ENCODE data around the gene CDHR2. TPM values are rescaled to one million over a fixed set of nuclear protein-coding genes. Genes with fewer than 3 reads are reported as not detected.

Gene CDHR2
- total RNA-seq, 1 donor from 2014 or later, result 1.1 TPM

DNA sequence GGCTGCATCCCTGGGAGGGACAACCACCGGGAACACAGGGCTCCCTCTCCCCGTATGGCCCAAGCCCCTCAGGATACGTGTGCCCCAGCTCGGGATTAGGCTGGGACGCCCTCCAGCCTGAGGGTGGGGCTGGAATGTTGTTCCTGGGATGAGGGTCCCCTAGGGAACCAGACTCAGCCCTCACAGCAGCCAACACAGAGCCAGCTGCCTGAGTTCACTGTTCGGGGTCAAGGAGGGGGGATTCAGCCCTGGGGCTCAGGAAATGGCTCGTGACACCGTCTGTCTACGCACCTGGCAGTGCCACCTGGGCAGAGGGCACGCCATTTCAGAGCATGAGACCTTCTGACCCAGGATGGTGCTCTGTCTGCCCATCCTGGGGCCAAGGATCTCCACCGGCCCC is 20.8 kb upstream of the CDHR2 start:
- intact Hi-C loops (cut with micrococcal nuclease), result no loop called here

GRCh38 chr5:176528761-176529115 is 20.4 kb upstream of the CDHR2 start:
- intact Hi-C loops (cut with micrococcal nuclease), result no loop called here

GRCh38 chr5:176529116-176529740 is 19.9 kb upstream of the CDHR2 start:
- intact Hi-C loops (cut with micrococcal nuclease), result no loop called here

DNA sequence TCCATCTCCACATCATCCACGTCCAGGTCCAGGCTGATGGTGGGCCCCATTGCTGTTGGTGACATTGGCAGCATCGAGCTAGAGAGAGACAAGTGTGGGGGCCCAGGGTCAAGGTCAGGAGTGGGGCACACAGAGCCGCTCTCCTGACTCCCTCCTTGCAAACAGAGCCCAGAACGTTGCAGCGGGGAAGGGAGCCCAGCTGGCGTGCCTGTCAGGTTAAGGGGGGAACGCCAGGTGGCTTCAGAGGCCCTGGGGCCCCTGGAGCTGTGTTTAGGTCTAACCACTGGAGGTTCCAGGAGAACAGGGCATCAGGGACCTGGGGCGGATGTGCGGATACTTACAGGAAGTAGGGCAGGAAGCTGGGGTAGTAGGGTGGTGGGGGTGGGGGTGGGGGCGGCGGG is 19.4 kb upstream of the CDHR2 start:
- intact Hi-C loops (cut with micrococcal nuclease), result loop anchor here (10.0 kb wide), 2 partner anchors 875 to 1015 kb away; partner anchors contain the start of gene HRH2

DNA sequence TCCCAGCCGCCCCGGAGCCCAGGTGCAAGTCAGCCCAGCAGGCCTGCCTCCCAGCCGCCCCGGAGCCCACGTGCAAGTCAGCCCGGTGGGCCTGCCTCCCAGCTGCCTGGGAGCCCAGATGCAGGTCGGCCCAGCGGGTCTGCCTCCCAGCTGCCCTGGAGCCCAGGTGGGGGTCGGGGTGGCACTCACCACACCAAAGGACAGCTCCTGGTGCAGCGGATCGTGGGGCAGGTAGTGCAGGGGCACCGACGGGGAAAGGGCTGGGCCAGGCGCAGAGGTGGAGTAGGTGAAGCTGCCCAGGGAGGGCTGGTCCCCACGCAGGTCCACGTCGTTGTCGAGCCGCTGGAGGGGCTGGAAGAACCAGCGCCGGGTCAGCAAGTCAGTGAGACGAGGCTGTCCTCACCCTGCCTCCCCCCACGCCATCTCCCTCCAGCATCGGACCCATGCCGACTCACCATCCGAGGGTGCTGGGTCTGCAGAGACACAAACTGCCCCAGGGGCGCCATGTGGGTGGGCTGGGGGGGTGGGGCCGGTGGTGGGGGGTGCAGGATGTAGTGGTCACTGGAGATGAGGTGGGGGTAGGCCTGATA is 18.7 kb upstream of the CDHR2 start:
- intact Hi-C loops (cut with micrococcal nuclease), result loop anchor here (10.0 kb wide), 2 partner anchors 876 to 1016 kb away; partner anchors contain the start of gene HRH2

- intact Hi-C loops (cut with micrococcal nuclease), result loop anchor here (10.0 kb wide), 2 partner anchors 876 to 1016 kb away; partner anchors contain the start of gene HRH2
Measured at GRCh38 chr5:176530983-176531901, 17.9 kb upstream of the CDHR2 start.

- intact Hi-C loops (cut with micrococcal nuclease), result loop anchor here (10.0 kb wide), 2 partner anchors 877 to 1017 kb away; partner anchors contain the start of gene HRH2
Measured at GRCh38 chr5:176531902-176532493, 17.1 kb upstream of the CDHR2 start.

DNA sequence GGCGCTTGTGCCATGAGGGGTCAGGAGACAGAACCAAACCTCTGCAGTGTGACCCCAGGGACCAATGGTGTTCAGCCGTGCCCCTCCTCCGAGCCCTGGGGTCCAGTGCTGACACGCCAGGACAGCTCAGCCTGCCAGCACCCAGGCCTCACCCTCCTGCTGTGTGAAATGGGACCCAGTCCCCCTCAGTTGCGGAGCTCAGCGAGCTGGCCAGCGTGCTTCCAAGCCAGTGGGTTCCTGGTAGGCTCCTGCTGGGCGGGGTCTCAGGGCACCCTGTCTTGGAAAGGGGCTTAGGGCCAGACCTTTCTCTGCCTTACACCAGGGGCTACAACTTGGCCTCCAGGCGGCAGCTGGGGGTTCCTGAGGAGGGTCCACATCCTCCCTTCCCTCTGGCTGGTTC is 16.3 kb upstream of the CDHR2 start:
- intact Hi-C loops (cut with micrococcal nuclease), result loop anchor here (10.0 kb wide), 2 partner anchors 878 to 1018 kb away; partner anchors contain the start of gene HRH2

GRCh38 chr5:176533390-176533789 is 15.8 kb upstream of the CDHR2 start:
- intact Hi-C loops (cut with micrococcal nuclease), result loop anchor here (10.0 kb wide), 2 partner anchors 879 to 1019 kb away; partner anchors contain the start of gene HRH2

GRCh38 chr5:176533894-176534611 is 15.1 kb upstream of the CDHR2 start:
- intact Hi-C loops (cut with micrococcal nuclease), result loop anchor here (10.0 kb wide), 2 partner anchors 879 to 1019 kb away; partner anchors contain the start of gene HRH2

- intact Hi-C loops (cut with micrococcal nuclease), result loop anchor here (1.0 to 10.0 kb wide), 5 partner anchors 9 to 1020 kb away; partner anchors contain the start of genes GPRIN1, HRH2, PRELID1 and RAB24
Measured at GRCh38 chr5:176534640-176535039, 14.5 kb upstream of the CDHR2 start.

DNA sequence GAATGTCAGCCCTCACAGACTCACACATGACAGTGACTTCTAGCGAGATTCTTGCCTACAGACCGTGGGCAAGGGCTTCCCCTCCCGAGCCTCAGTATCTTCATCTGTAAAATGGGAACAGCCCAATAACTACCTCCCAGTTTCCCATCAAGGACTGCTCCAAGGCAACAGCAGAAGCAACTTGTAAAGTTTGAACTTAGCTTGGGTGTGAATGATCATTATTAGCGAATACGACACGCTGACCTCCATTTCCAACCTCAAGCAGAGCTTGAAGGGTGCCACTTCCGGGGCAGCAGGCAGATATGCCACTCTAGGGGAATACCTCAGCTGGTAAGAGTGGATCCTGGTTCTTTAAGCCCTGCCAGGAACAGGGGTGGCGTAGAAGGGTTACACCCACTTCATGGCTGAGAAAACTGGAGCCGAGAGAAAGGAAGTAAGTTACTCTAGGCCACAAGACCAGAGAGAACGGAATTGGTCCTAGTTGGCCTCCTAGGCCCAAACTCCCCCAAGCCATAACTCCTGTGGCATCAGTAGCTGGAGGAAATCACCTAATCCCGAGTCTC is 14.0 kb upstream of the CDHR2 start:
- intact Hi-C loops (cut with micrococcal nuclease), result loop anchor here (1.0 to 10.0 kb wide), 5 partner anchors 8 to 1020 kb away; partner anchors contain the start of genes GPRIN1, HRH2, PRELID1 and RAB24

- intact Hi-C loops (cut with micrococcal nuclease), result loop anchor here (1.0 to 10.0 kb wide), 8 partner anchors 8 to 1021 kb away; partner anchors contain the start of genes GPRIN1, GRK6, HRH2 and PRELID1
Measured at GRCh38 chr5:176535664-176536131, 13.4 kb upstream of the CDHR2 start.

GRCh38 chr5:176536132-176536901 is 12.8 kb upstream of the CDHR2 start:
- intact Hi-C loops (cut with micrococcal nuclease), result loop anchor here (2.0 to 10.0 kb wide), 7 partner anchors 60 to 1022 kb away; partner anchors contain the start of genes GPRIN1, GRK6, HRH2 and PRELID1

GRCh38 chr5:176536902-176537553 is 12.1 kb upstream of the CDHR2 start, which contains the start of gene RNF44:
Gene RNF44 (minus strand): TSS chr5:176537402. CDS start chr5:176532472, 4,930 bp downstream.
- intact Hi-C loops (cut with micrococcal nuclease), result loop anchor here (1.0 to 10.0 kb wide), 11 partner anchors 60 to 1022 kb away; partner anchors contain the start of genes CLTB, FAF2, GPRIN1 and GRK6

- intact Hi-C loops (cut with micrococcal nuclease), result loop anchor here (1.0 to 10.0 kb wide), 11 partner anchors 59 to 1023 kb away; partner anchors contain the start of genes CLTB, FAF2, GPRIN1 and GRK6
Measured at GRCh38 chr5:176537554-176538229, 11.4 kb upstream of the CDHR2 start.

Measured in T-helper 2 cell treated with Interferon-gamma antibody and Interleukin-4, amounts not matched to agents 100 ng/mL and 5 ng/mL, for 36 hours (primary cell).